Endothelial cell of umbilical vein (primary cell): ENCODE results near the gene GPALPP1. TPM values are rescaled to one million over a fixed set of nuclear protein-coding genes. Genes with fewer than 3 reads are reported as not detected.

ENCODE experiments used
- BruUV-seq: library from RNA; stranded (reverse); fragments of 400-500 nt; replicated peaks from 2 replicates; lab custom pipeline; 2021; lab: Mats Ljungman, UMichigan
- CTCF ChIA-PET: fragments of 300-600, 350-600 bp; sonication (Branson Sonifier 250); formaldehyde crosslinking; loops from one replicate; lab custom pipeline; 2021; ENCODE audit warnings: antibody characterized with exemption, inconsistent platforms; lab: Charles Lee
- POLR2A ChIA-PET: fragments of 300-600, 350-600 bp; sonication (Branson Sonifier 250); formaldehyde crosslinking; loops from one replicate; lab custom pipeline; 2021; ENCODE audit warnings: antibody characterized with exemption, inconsistent platforms; lab: Charles Lee
- DNase-seq: peaks from one replicate; pipeline ENCODE4 v3.0.0-alpha.2; 2011; ENCODE audit warnings: low read depth, low spot score
- FAIRE-seq: peaks from 2 replicates; lab custom pipeline; 2011; peaks lifted over from hg19 to GRCh38; lab: Jason Lieb, UNC
- H2AFZ ChIP-seq: 2 replicates; pipeline ENCODE4 v1.6.0; 2012; ENCODE audit warnings: low read depth, low read length, control low read depth, inconsistent platforms
- H3K27ac ChIP-seq: 2 replicates; pipeline ENCODE4 v1.5.1; 2011; ENCODE audit warnings: low read depth, mild to moderate bottlenecking, control low read depth, low read length, moderate library complexity; ENCODE audit not compliant: insufficient read depth
- H3K27me3 ChIP-seq, 2 experiments: 2 replicates each; pipeline versions ENCODE4 v1.6.0 to v1.6.1; 2011; ENCODE audit warnings: low read length in 2 of 2, mixed read lengths in 1 of 2; ENCODE audit not compliant: control insufficient read depth in 2 of 2, insufficient read depth in 2 of 2
- H3K36me3 ChIP-seq, 2 experiments: 2 replicates in 1 of 2; 3 replicates in 1 of 2; pipeline ENCODE4 v1.5.1; 2011; ENCODE audit warnings: low read length in 2 of 2, mild to moderate bottlenecking in 1 of 2, moderate library complexity in 1 of 2; ENCODE audit not compliant: control insufficient read depth in 2 of 2, insufficient read depth in 2 of 2; ENCODE audit errors: extremely low read depth in 1 of 2
- H3K4me1 ChIP-seq: 3 replicates; pipeline ENCODE4 v1.5.1; 2011; ENCODE audit warnings: mild to moderate bottlenecking, low read length; ENCODE audit not compliant: control insufficient read depth, insufficient read depth; ENCODE audit errors: extremely low read depth
- H3K4me2 ChIP-seq: 2 replicates; pipeline ENCODE4 v1.6.1; 2011; ENCODE audit warnings: low read length, control low read depth, mixed read lengths; ENCODE audit not compliant: insufficient read depth
- H3K4me3 ChIP-seq, 3 experiments: fragments of 200-600 bp in 1 of 3; sonication (generic), shearing (Covaris generic) in 1 of 3; replicated peaks in 1 of 3; 2 replicates each; pipeline ENCODE4 v1.5.1; 2011 to 2016; ENCODE audit warnings: control low read depth in 3 of 3, low read length in 3 of 3, mild to moderate bottlenecking in 2 of 3, inconsistent platforms in 1 of 3, low read depth in 1 of 3, moderate library complexity in 1 of 3; ENCODE audit not compliant: insufficient read depth in 1 of 3
- H3K79me2 ChIP-seq: 2 replicates; pipeline ENCODE4 v1.6.0; 2012; ENCODE audit warnings: low read length, inconsistent platforms; ENCODE audit not compliant: control insufficient read depth, insufficient read depth
- H3K9ac ChIP-seq: replicated peaks from 2 replicates; pipeline ENCODE3; 2011; ENCODE audit warnings: low read length, control low read depth; ENCODE audit not compliant: insufficient read depth; ENCODE audit errors: extremely low read depth
- H3K9me1 ChIP-seq: replicated peaks from 3 replicates; pipeline ENCODE4 v1.6.0; 2011; ENCODE audit warnings: mild to moderate bottlenecking, low read length; ENCODE audit not compliant: control insufficient read depth, insufficient read depth; ENCODE audit errors: extremely low read depth
- H3K9me3 ChIP-seq: replicated peaks from 2 replicates; pipeline ENCODE4 v1.5.1; 2012; ENCODE audit warnings: low read length, inconsistent platforms; ENCODE audit not compliant: control insufficient read depth, insufficient read depth
- H4K20me1 ChIP-seq: replicated peaks from 2 replicates; pipeline ENCODE3; 2011; ENCODE audit warnings: mild to moderate bottlenecking, low read length; ENCODE audit not compliant: control insufficient read depth, insufficient read depth; ENCODE audit errors: extremely low read depth
- EZH2 ChIP-seq: IDR thresholded peaks from 2 replicates; pipeline ENCODE4 v1.6.1; 2012; ENCODE audit warnings: borderline replicate concordance, low read depth, mild to moderate bottlenecking, moderate library complexity, low read length, inconsistent platforms; ENCODE audit not compliant: severe bottlenecking
- FOS ChIP-seq: IDR thresholded peaks from 2 replicates; pipeline ENCODE4 v1.6.1; 2011; ENCODE audit warnings: mild to moderate bottlenecking, low read length, moderate library complexity, borderline replicate concordance; ENCODE audit not compliant: insufficient read depth
- GATA2 ChIP-seq: IDR thresholded peaks from 2 replicates; pipeline ENCODE4 v1.7.0; 2011; ENCODE audit warnings: low read depth, mild to moderate bottlenecking, moderate library complexity, mixed read lengths, low read length; ENCODE audit not compliant: insufficient read length, insufficient read depth
- JUN ChIP-seq: IDR thresholded peaks from 2 replicates; pipeline ENCODE4 v1.6.1; 2011; ENCODE audit warnings: borderline replicate concordance, low read depth; ENCODE audit not compliant: insufficient read length, insufficient read depth
- MYC ChIP-seq: IDR thresholded peaks from one replicate; pipeline ENCODE4 v1.6.1; 2011; ENCODE audit warnings: mild to moderate bottlenecking, low read depth, low read length
- POLR2A ChIP-seq: IDR thresholded peaks from 2 replicates; pipeline ENCODE4 v1.6.1; 2012; ENCODE audit warnings: low read depth, mild to moderate bottlenecking, control low read depth, low read length
- POLR2AphosphoS5 ChIP-seq: IDR thresholded peaks from 2 replicates; pipeline ENCODE4 v1.6.1; 2012; ENCODE audit warnings: low read depth, mild to moderate bottlenecking, control low read depth, low read length, moderate library complexity; ENCODE audit not compliant: insufficient read depth
- dilution Hi-C: fragments of 300-500 bp; cut with MboI; formaldehyde crosslinking; loops from one replicate; pipeline ENCODE4 v1.15.0; 2019; ENCODE audit warnings: low sequenced_read_pairs; ENCODE audit not compliant: extremely low pct_ligation_motif_present
- intact Hi-C: fragments of 100-400 bp; cut with micrococcal nuclease; formaldehyde crosslinking; loops from one replicate; pipeline ENCODE4 v1.10.0; 2022
- polyA plus RNA-seq, 4 experiments: library from polyadenylated mRNA; depleted of rRNA in 3 of 4; stranded (reverse) in 3 of 4; unstranded in 1 of 4; fragments of >200 nt; gene quantifications; 2 replicates each; pipeline versions ENCODE4 v1.2.1 to v1.2.3, GENCODE V29; 2011 to 2012; ENCODE audit warnings: missing spikeins in 1 of 4
- total RNA-seq: library from RNA; stranded (reverse); gene quantifications from 2 replicates; pipeline ENCODE4 v1.2.3, GENCODE V29; 2021
- TF ChIP-seq, protein P1 (sequence below), 2 donors: IDR thresholded peaks; 1 replicate in 1 of 2; 2 replicates in 1 of 2; pipeline ENCODE4 v1.5.1; 2011; ENCODE audit warnings: low read length in 2 of 2, mild to moderate bottlenecking in 2 of 2, moderate library complexity in 2 of 2, control low read depth in 1 of 2, inconsistent platforms in 1 of 2, low read depth in 1 of 2; ENCODE audit not compliant: insufficient read depth in 1 of 2; ENCODE audit errors: extremely low read depth in 1 of 2

Gene GPALPP1
- total and polyA plus RNA-seq, 2 donors (not counting 3 experiments of a cell fraction or from before 2014, with no cell fraction given) = 8.5 to 28.2 TPM

DNA sequence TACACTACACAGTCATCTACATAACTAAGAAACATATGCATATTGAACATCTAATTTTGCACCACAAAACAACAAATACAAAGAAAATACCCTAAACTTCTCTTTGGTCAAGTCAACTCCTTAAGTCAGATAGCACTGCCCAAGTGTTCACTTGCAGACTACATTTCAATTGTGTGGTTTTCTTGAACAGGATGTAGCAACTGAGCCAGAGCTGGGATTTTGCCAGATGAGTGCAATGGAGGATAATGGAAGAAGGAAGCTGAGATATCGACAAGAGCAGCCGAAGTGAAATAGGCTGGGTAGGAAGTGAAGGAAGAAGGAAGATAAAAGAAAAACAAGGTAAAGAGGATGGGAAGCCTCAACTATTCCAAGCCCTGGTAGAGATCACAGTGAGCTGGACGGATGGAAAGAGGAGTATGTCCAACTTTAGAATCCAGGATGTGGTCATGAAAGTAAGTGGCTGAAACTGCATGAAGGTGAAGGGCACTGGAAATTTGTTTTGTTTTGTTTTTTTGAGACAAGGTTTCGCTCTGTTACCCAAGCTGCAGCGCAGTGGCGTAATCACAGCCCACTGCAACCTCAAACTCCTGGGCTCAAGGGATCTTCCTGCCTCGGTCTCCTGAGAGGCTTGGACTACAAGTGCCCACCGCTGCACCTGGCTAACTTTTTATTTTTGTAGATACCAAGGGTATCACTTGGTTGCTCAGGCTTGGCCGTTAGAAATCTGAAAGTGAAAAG, 15.1 kb upstream of the GPALPP1 start:
- dilution Hi-C loops (no loop called here), intact Hi-C loops (loop anchor here (1.0 to 5.0 kb wide), 4 partner anchors 15 to 1067 kb away; partner anchors contain the start of genes GPALPP1 and NUFIP1)
- BruUV-seq = no TSS peak
- Histone ChIP-seq H3K79me2 (peaks cover 2% of the 10 kb centered on the region), H2AFZ (peak overlapping the region; percentile 67), H3K9me3 (no peaks in the 10 kb centered on the region), H3K36me3 (peaks cover 2 to 9% of the 10 kb centered on the region in 2 experiments), H3K27ac (peak overlapping the region; percentile 45), H3K4me1 (peaks cover 26% of the 10 kb centered on the region), H4K20me1 (no peaks in the 10 kb centered on the region), H3K4me2 (peak overlapping the region; percentile 76), H3K27me3 (no peaks in the 10 kb centered on the region), H3K4me3 (peak overlapping the region in 1 of 3 experiments; percentile 46), H3K9ac (no peak overlapping the region), H3K9me1 (no peaks in the 10 kb centered on the region)
- FAIRE-seq = peak; percentile 84
- ChIA-PET CTCF (interaction anchor here (0.8 to 2.5 kb wide), 17 partner anchors 9 to 498 kb away, joined by 3 to 35 read pairs (median 8); no protein-coding TSS in a partner anchor), POLR2A (no interaction called here)
- DNase-seq = peak; percentile 84
- TF ChIP-seq JUN (no peak), GATA2 (no peak), EZH2 (no peak), POLR2A (no peak), POLR2AphosphoS5 (no peak), FOS (no peak), MYC (no peak)
- TF ChIP-seq, protein P1, sequence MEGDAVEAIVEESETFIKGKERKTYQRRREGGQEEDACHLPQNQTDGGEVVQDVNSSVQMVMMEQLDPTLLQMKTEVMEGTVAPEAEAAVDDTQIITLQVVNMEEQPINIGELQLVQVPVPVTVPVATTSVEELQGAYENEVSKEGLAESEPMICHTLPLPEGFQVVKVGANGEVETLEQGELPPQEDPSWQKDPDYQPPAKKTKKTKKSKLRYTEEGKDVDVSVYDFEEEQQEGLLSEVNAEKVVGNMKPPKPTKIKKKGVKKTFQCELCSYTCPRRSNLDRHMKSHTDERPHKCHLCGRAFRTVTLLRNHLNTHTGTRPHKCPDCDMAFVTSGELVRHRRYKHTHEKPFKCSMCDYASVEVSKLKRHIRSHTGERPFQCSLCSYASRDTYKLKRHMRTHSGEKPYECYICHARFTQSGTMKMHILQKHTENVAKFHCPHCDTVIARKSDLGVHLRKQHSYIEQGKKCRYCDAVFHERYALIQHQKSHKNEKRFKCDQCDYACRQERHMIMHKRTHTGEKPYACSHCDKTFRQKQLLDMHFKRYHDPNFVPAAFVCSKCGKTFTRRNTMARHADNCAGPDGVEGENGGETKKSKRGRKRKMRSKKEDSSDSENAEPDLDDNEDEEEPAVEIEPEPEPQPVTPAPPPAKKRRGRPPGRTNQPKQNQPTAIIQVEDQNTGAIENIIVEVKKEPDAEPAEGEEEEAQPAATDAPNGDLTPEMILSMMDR (IDR thresholded peaks at IDR 0.05; ENCODE audit: extremely low read depth in 1 of 2, insufficient read depth in 1 of 2, low read depth in 1 of 2, low read length in 2 of 2) = no peak
